HEK293T (cell line): Measurements from ENCODE around the gene LRP2.

Experiments
- ARNT ChIP-seq: fragments of 450-650 bp; IDR thresholded peaks from 2 replicates; pipeline ENCODE4 v1.6.1; 2017; ENCODE audit warnings: mild to moderate bottlenecking
- BHLHE40 ChIP-seq: fragments of 450-650 bp; IDR thresholded peaks from 2 replicates; pipeline ENCODE4 v1.6.1; 2016; ENCODE audit warnings: mild to moderate bottlenecking, moderate library complexity, borderline replicate concordance
- ELF4 ChIP-seq: fragments of 450-650 bp; IDR thresholded peaks from 2 replicates; pipeline ENCODE4 v1.6.1; 2017; ENCODE audit warnings: antibody characterized with exemption
- FOXK2 ChIP-seq: fragments of 450-650 bp; IDR thresholded peaks from 2 replicates; pipeline ENCODE4 v1.6.1; 2016; ENCODE audit warnings: mild to moderate bottlenecking
- FOXM1 ChIP-seq: fragments of 450-650 bp; IDR thresholded peaks from 2 replicates; pipeline ENCODE4 v1.6.1; 2017; ENCODE audit warnings: mild to moderate bottlenecking, borderline replicate concordance
- L3MBTL2 ChIP-seq: fragments of 450-650 bp; conservative IDR thresholded peaks from 2 replicates; pipeline ENCODE4 v1.6.1; 2016; ENCODE audit warnings: mild to moderate bottlenecking
- NFRKB ChIP-seq: fragments of 450-650 bp; IDR thresholded peaks from 2 replicates; pipeline ENCODE4 v1.6.1; 2016; ENCODE audit warnings: mild to moderate bottlenecking, moderate library complexity
- SP1 ChIP-seq: fragments of 450-650 bp; IDR thresholded peaks from 2 replicates; pipeline ENCODE4 v1.6.1; 2017
- TARDBP ChIP-seq: fragments of 450-650 bp; IDR thresholded peaks from 2 replicates; pipeline ENCODE4 v1.6.1; 2016
- ZNF384 ChIP-seq: fragments of 450-650 bp; IDR thresholded peaks from 2 replicates; pipeline ENCODE4 v1.6.1; 2016

DNA sequence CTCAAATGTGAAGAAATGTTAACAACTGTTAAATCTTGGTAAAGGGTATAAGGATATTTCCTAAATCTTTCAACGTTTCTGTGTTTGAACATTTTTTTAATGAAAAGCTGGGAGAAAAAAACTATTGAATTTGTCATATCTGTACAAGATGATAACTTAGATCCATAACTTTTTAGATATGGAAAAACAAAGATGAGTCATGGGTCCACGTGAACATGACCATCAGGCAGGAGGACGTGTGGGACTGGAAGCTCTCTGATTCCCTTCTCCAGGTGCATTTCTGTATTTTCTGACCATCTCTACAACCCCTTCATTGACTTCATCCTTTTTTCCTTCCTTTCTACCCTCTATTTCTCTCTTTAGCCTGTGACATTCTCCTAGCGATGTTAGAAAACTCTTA lies 151.4 kb downstream of the LRP2 start:
- TF ChIP-seq TARDBP (no peak), FOXM1 (no peak), ELF4 (no peak), BHLHE40 (no peak), L3MBTL2 (no peak), ARNT (no peak), SP1 (no peak), FOXK2 (no peak), ZNF384 (no peak), NFRKB (no peak)
